Sigmoid colon (tissue), 7 donors: Measurements from ENCODE around the gene ATXN2L. TPM values are rescaled to one million over a fixed set of nuclear protein-coding genes. Genes with fewer than 3 reads are reported as not detected.
"Not testable (repeated sequence)": the region's sequence is repeated elsewhere in the genome, so short reads cannot be mapped to it uniquely, and the experiment has no call there.

Source experiments
- DNase-seq: peaks from one replicate; pipeline ENCODE4 v3.0.0-alpha.2; 2019
- H3K27ac ChIP-seq, 4 donors: fragments of 200-600 bp; sonication (generic); one replicate each; pipeline ENCODE4 v1.5.1; 2016 to 2019; ENCODE audit warnings: mild to moderate bottlenecking in 1 of 4
- H3K27me3 ChIP-seq, 3 donors: fragments of 200-600 bp; sonication (generic); one replicate each; pipeline ENCODE4 v1.5.1; 2019; ENCODE audit warnings: mild to moderate bottlenecking in 1 of 3
- H3K36me3 ChIP-seq, 4 donors: fragments of 200-600 bp; sonication (generic); one replicate each; pipeline ENCODE4 v1.5.1; 2016 to 2019
- H3K4me1 ChIP-seq, 4 donors: fragments of 200-600 bp; sonication (generic); one replicate each; pipeline ENCODE4 v1.5.1; 2017 to 2019
- H3K4me3 ChIP-seq, 4 donors: fragments of 200-600 bp; sonication (generic); one replicate each; pipeline ENCODE4 v1.5.1; 2017 to 2019; ENCODE audit warnings: mild to moderate bottlenecking in 2 of 4, moderate library complexity in 1 of 4
- H3K9me3 ChIP-seq, 4 donors: fragments of 200-600 bp in 3 of 4; sonication (generic) in 3 of 4; one replicate each; pipeline versions ENCODE4 v1.5.1 to v1.6.1; 2013 to 2019
- CTCF ChIP-seq, 4 experiments: fragments of 450-650 bp in 3 of 4; fragments of 200-600 bp in 1 of 4; IDR thresholded peaks; one replicate each; pipeline ENCODE4 v1.5.1; 2016 to 2019; ENCODE audit warnings: antibody characterized with exemption in 4 of 4, mild to moderate bottlenecking in 3 of 4, moderate library complexity in 2 of 4
- EP300 ChIP-seq, 4 donors: sonication (generic); formaldehyde crosslinking; IDR thresholded peaks; one replicate each; pipeline ENCODE4 v1.6.1; 2017; ENCODE audit warnings: antibody characterized with exemption in 4 of 4
- POLR2A ChIP-seq, 2 donors: fragments of 450-650 bp; IDR thresholded peaks; one replicate each; pipeline ENCODE4 v1.6.1; 2016; ENCODE audit warnings: antibody characterized with exemption in 2 of 2, mild to moderate bottlenecking in 2 of 2, moderate library complexity in 2 of 2
- POLR2AphosphoS5 ChIP-seq, 4 donors: sonication (generic); formaldehyde crosslinking; IDR thresholded peaks; one replicate each; pipeline ENCODE4 v1.6.1; 2017; ENCODE audit warnings: antibody characterized with exemption in 4 of 4
- WGBS, 2 donors: extraction: QIAGEN DNeasy Blood & Tissue Kit; methylation state at CpG; one replicate each; pipeline ENCODE4 v1.1.7; 2013; 5-methylcytosine and 5-hydroxymethylcytosine counted together
- intact Hi-C: fragments of 100-400 bp; cut with DNase I; formaldehyde crosslinking; loops from one replicate; pipeline ENCODE4 v1.15.1; 2023
- polyA plus RNA-seq, 3 donors: library from polyadenylated mRNA; stranded (reverse); fragments of 200-250 nt; gene quantifications; one replicate each; pipeline ENCODE4 v1.2.3, GENCODE V29; 2013
- total RNA-seq, 4 donors: library from RNA; depleted of rRNA; stranded (reverse); fragments of >200 nt; gene quantifications; one replicate each; pipeline ENCODE4 v1.1.0, GENCODE V29; 2016
- donor health status: healthy with polysubstance abuse.
- donor health status: Bipolar disorder and iron deficiency.
- donor health status: healthy.

ATXN2L gene
- total and polyA plus RNA-seq, 7 donors: 25.9 to 89.9 (median 51.7) TPM

- Histone ChIP-seq H3K27me3 (peaks cover 5 to 33% (median 12%) of the 10 kb centered on the region in 3 donors), H3K27ac (no peak overlapping the region), H3K4me3 (no peak overlapping the region), H3K4me1 (peaks cover 0 to 16% (median 14%) of the 10 kb centered on the region in 4 donors), H3K36me3 (no peaks in the 10 kb centered on the region), H3K9me3 (no peaks in the 10 kb centered on the region)
- intact Hi-C loops: loop anchor here (2.0 to 5.0 kb wide), 2 partner anchors 41 to 64 kb away; no protein-coding TSS in a partner anchor
- DNase-seq: no peak
- 76 to 77% methylated on average over 4 of the region's 4 CpGs for WGBS, 2 donors
- TF ChIP-seq EP300 (IDR thresholded peaks at IDR 0.05) (no peak), POLR2AphosphoS5 (IDR thresholded peaks at IDR 0.05) (no peak), CTCF (IDR thresholded peaks at IDR 0.05) (no peak)
These were observed 58.2 kb downstream of the ATXN2L start for GRCh38 chr16:28880955-28881354.

GRCh38 chr16:28881565-28881964 is 58.8 kb downstream of the ATXN2L start:
- not testable (repeated sequence) for H3K4me3 ChIP-seq, DNase-seq, H3K36me3 ChIP-seq, H3K27ac ChIP-seq, H3K9me3 ChIP-seq
- 76 to 82% methylated on average over 4 of the region's 4 CpGs for WGBS, 2 donors
- Histone ChIP-seq H3K27me3 (peaks cover 5 to 33% (median 12%) of the 10 kb centered on the region in 3 donors), H3K4me1 (peaks cover 0 to 16% (median 14%) of the 10 kb centered on the region in 4 donors)
- intact Hi-C loops: loop anchor here (2.0 to 5.0 kb wide), 2 partner anchors 41 to 63 kb away; no protein-coding TSS in a partner anchor

- H3K9me3 ChIP-seq: no peaks in the 10 kb centered on the region
- peaks cover 0 to 16% (median 14%) of the 10 kb centered on the region in 4 donors for H3K4me1 ChIP-seq
- 52 to 67% methylated on average over 24 of the region's 24 CpGs for WGBS, 2 donors
- peaks cover 5 to 33% (median 12%) of the 10 kb centered on the region in 3 donors for H3K27me3 ChIP-seq
- H3K27ac ChIP-seq: no peak overlapping the region
- H3K36me3 ChIP-seq: no peaks in the 10 kb centered on the region
- intact Hi-C loops: loop anchor here (5.0 kb wide), 1 partner anchor 40 kb away; no protein-coding TSS in a partner anchor
- H3K4me3 ChIP-seq: no peak overlapping the region
- DNase-seq: no peak
- TF ChIP-seq POLR2AphosphoS5 (IDR thresholded peaks at IDR 0.05) (no peak), POLR2A (IDR thresholded peaks at IDR 0.05) (no peak), CTCF (IDR thresholded peaks at IDR 0.05) (no peak), EP300 (IDR thresholded peaks at IDR 0.05) (no peak)
These were observed 59.9 kb downstream of the ATXN2L start for GRCh38 chr16:28882551-28883160.

- H3K9me3 ChIP-seq: no peaks in the 10 kb centered on the region
- no peaks in the 10 kb centered on the region for H3K36me3 ChIP-seq
- H3K27me3 ChIP-seq: peaks cover 5 to 33% (median 12%) of the 10 kb centered on the region in 3 donors
- DNase-seq: no peak
- no peak overlapping the region for H3K4me3 ChIP-seq
- intact Hi-C loops: loop anchor here (5.0 kb wide), 1 partner anchor 39 kb away; no protein-coding TSS in a partner anchor
- WGBS, 2 donors: 66 to 78% methylated on average over 25 of the region's 25 CpGs
- H3K27ac ChIP-seq: no peak overlapping the region
- H3K4me1 ChIP-seq: peaks cover 0 to 16% (median 14%) of the 10 kb centered on the region in 4 donors
- no peak for TF ChIP-seq POLR2A (IDR thresholded peaks at IDR 0.05)
- no peak for TF ChIP-seq POLR2AphosphoS5 (IDR thresholded peaks at IDR 0.05)
- TF ChIP-seq EP300 (IDR thresholded peaks at IDR 0.05): no peak
- no peak for TF ChIP-seq CTCF (IDR thresholded peaks at IDR 0.05)
These were observed 60.6 kb downstream of the ATXN2L start for GRCh38 chr16:28883221-28883996.

- DNase-seq: no peak
- H3K4me1 ChIP-seq: peaks cover 0 to 14% (median 12%) of the 10 kb centered on the region in 4 donors
- intact Hi-C loops: loop anchor here (5.0 kb wide), 1 partner anchor 38 kb away; no protein-coding TSS in a partner anchor
- H3K27ac ChIP-seq: no peak overlapping the region
- H3K36me3 ChIP-seq: no peaks in the 10 kb centered on the region
- TF ChIP-seq POLR2AphosphoS5 (IDR thresholded peaks at IDR 0.05) (no peak), CTCF (IDR thresholded peaks at IDR 0.05) (no peak), EP300 (IDR thresholded peaks at IDR 0.05) (no peak), POLR2A (IDR thresholded peaks at IDR 0.05) (no peak)
- WGBS, 2 donors: 95 to 96% methylated on average over 6 of the region's 6 CpGs
- H3K27me3 ChIP-seq: peaks cover 5 to 33% (median 12%) of the 10 kb centered on the region in 3 donors
- no peaks in the 10 kb centered on the region for H3K9me3 ChIP-seq
- no peak overlapping the region for H3K4me3 ChIP-seq
These were observed 61.2 kb downstream of the ATXN2L start for GRCh38 chr16:28884045-28884444.
